HCT116 (cell line): Measurements from ENCODE around the gene KRT2. TPM values are rescaled to one million over a fixed set of nuclear protein-coding genes. Genes with fewer than 3 reads are reported as not detected.

ENCODE experiments used
- ATAC-seq: fragments of 200-7000 bp; cut with Tn5 transposase; 2 replicates; pipeline ENCODE4 v1.9.1; 2020; ENCODE audit warnings: mild to moderate bottlenecking, moderate library complexity
- BruUV-seq: library from RNA; stranded (reverse); fragments of 400-500 nt; replicated peaks from 2 replicates; lab custom pipeline; 2021; lab: Mats Ljungman, UMichigan
- CTCF ChIA-PET: fragments of 300-600 bp; sonication (Branson Sonifier 250); formaldehyde crosslinking; loops from one replicate; lab custom pipeline; 2021; ENCODE audit warnings: antibody characterized with exemption; lab: Charles Lee
- POLR2A ChIA-PET: fragments of 300-600, 350-600 bp; sonication (Branson Sonifier 250); formaldehyde crosslinking; loops from one replicate; lab custom pipeline; 2021; ENCODE audit warnings: antibody characterized with exemption; lab: Charles Lee
- RAD21 ChIA-PET, 2 experiments: fragments of 300-600 bp; sonication (Branson Sonifier 250); formaldehyde crosslinking; loops; one replicate each; lab custom pipeline; 2023; ENCODE audit warnings: low total read pairs in 2 of 2; ENCODE audit not compliant: uncharacterized antibody in 2 of 2, unreplicated experiment in 2 of 2, low non-redundant PET in 1 of 2; lab: Charles Lee
- DNase-seq: peaks from one replicate; pipeline ENCODE4 v3.0.0-alpha.2; 2010; ENCODE audit warnings: low read depth, low spot score
- H2AFZ ChIP-seq: fragments of 200-600 bp; shearing (Covaris generic), sonication (generic); 2 replicates; pipeline ENCODE4 v1.6.1; 2017; ENCODE audit warnings: low read depth, mixed run types, mixed read lengths, antibody characterized with exemption, low read length; ENCODE audit not compliant: poor library complexity, severe bottlenecking
- H3K27ac ChIP-seq: 2 replicates; pipeline ENCODE4 v1.5.1; 2012; ENCODE audit warnings: low read depth, low read length
- H3K27me3 ChIP-seq: fragments of 200-600 bp; sonication (generic); 2 replicates; pipeline ENCODE4 v1.6.1; 2016; ENCODE audit warnings: mixed run types, low read length, mixed read lengths; ENCODE audit not compliant: insufficient read depth
- H3K36me3 ChIP-seq, 2 experiments: fragments of 200-500 bp in 1 of 2; fragments of 200-600 bp in 1 of 2; sonication (Bioruptor generic) in 1 of 2; sonication (generic) in 1 of 2; 2 replicates each; pipeline versions ENCODE4 v1.5.1 to v1.6.1; 2014 to 2016; ENCODE audit warnings: low read length in 2 of 2, inconsistent platforms in 1 of 2, mixed read lengths in 1 of 2, mixed run types in 1 of 2; ENCODE audit not compliant: insufficient read depth in 2 of 2, control insufficient read depth in 1 of 2
- H3K4me1 ChIP-seq, 2 experiments: fragments of 200-600 bp in 1 of 2; sonication (generic) in 1 of 2; 2 replicates each; pipeline versions ENCODE4 v1.5.1 to v1.6.1; 2012 to 2017; ENCODE audit warnings: low read length in 2 of 2, inconsistent platforms in 1 of 2, mild to moderate bottlenecking in 1 of 2, mixed read lengths in 1 of 2, mixed run types in 1 of 2, moderate library complexity in 1 of 2; ENCODE audit not compliant: insufficient read depth in 2 of 2, control insufficient read depth in 1 of 2
- H3K4me2 ChIP-seq: fragments of 200-600 bp; sonication (generic); 2 replicates; pipeline ENCODE4 v1.6.1; 2017; ENCODE audit warnings: mixed run types, low read length, mixed read lengths
- H3K4me3 ChIP-seq, 2 experiments: fragments of 200-600 bp in 1 of 2; sonication (generic) in 1 of 2; replicated peaks in 1 of 2; 2 replicates each; pipeline ENCODE4 v1.5.1; 2011 to 2016; ENCODE audit warnings: low read length in 2 of 2, control low read depth in 1 of 2, low read depth in 1 of 2, mild to moderate bottlenecking in 1 of 2, mixed read lengths in 1 of 2, mixed run types in 1 of 2
- H3K79me2 ChIP-seq: fragments of 200-600 bp; sonication (generic); 2 replicates; pipeline ENCODE4 v1.6.1; 2017; ENCODE audit warnings: mild to moderate bottlenecking, mixed run types, low read length, moderate library complexity, mixed read lengths; ENCODE audit not compliant: insufficient read depth
- H3K9ac ChIP-seq: fragments of 200-600 bp; sonication (generic); 2 replicates; pipeline ENCODE4 v1.6.1; 2016; ENCODE audit warnings: low read length, mixed read lengths
- H3K9me2 ChIP-seq: fragments of 200-600 bp; sonication (generic), shearing (Covaris generic); 2 replicates; pipeline ENCODE4 v1.6.1; 2017; ENCODE audit warnings: mixed run types, mild to moderate bottlenecking, moderate library complexity; ENCODE audit not compliant: insufficient read depth
- H3K9me3 ChIP-seq, 2 experiments: fragments of 200-500 bp in 1 of 2; fragments of 200-600 bp in 1 of 2; sonication (Bioruptor generic) in 1 of 2; sonication (generic) in 1 of 2; 2 replicates each; pipeline ENCODE4 v1.6.1; 2014 to 2017; ENCODE audit warnings: low read length in 2 of 2, mixed read lengths in 2 of 2, inconsistent platforms in 1 of 2, low read depth in 1 of 2, mild to moderate bottlenecking in 1 of 2, mixed run types in 1 of 2, moderate library complexity in 1 of 2; ENCODE audit not compliant: control insufficient read depth in 1 of 2, insufficient read depth in 1 of 2
- H4K20me1 ChIP-seq: fragments of 200-600 bp; sonication (generic), shearing (Covaris generic); 2 replicates; pipeline ENCODE4 v1.6.1; 2017; ENCODE audit warnings: mixed run types, mild to moderate bottlenecking, moderate library complexity; ENCODE audit not compliant: insufficient read depth
- CBX3 ChIP-seq: IDR thresholded peaks from 2 replicates; pipeline ENCODE4 v1.6.1; 2012; ENCODE audit warnings: low read depth
- CEBPB ChIP-seq: IDR thresholded peaks from 2 replicates; pipeline ENCODE4 v1.6.1; 2012; ENCODE audit warnings: low read depth
- CTCF ChIP-seq, 3 experiments: fragments of 200-600 bp in 1 of 3; sonication (generic) in 1 of 3; IDR thresholded peaks in 2 of 3; conservative IDR thresholded peaks in 1 of 3; 2 replicates each; pipeline ENCODE4 v1.5.1; 2012 to 2017; ENCODE audit warnings: low read depth in 2 of 3, low read length in 2 of 3, antibody characterized with exemption in 1 of 3, borderline replicate concordance in 1 of 3, control low read depth in 1 of 3, mild to moderate bottlenecking in 1 of 3, mixed read lengths in 1 of 3, mixed run types in 1 of 3, moderate library complexity in 1 of 3; ENCODE audit not compliant: insufficient read depth in 1 of 3
- EGR1 ChIP-seq: IDR thresholded peaks from 2 replicates; pipeline ENCODE4 v1.6.1; 2012; ENCODE audit warnings: low read depth
- EZH2 ChIP-seq: fragments of 200-600 bp; sonication (generic); IDR thresholded peaks from 2 replicates; pipeline ENCODE4 v1.6.1; 2017; ENCODE audit warnings: antibody characterized with exemption, mixed run types
- FOSL1 ChIP-seq: IDR thresholded peaks from 2 replicates; pipeline ENCODE4 v1.6.1; 2012; ENCODE audit warnings: low read depth
- POLR2A ChIP-seq: IDR thresholded peaks from 2 replicates; pipeline ENCODE4 v1.7.0; 2011; ENCODE audit warnings: borderline replicate concordance; ENCODE audit not compliant: insufficient read depth, insufficient read length; ENCODE audit errors: extremely low read depth
- RAD21 ChIP-seq: IDR thresholded peaks from 2 replicates; pipeline ENCODE4 v1.6.1; 2012; ENCODE audit warnings: low read depth, mild to moderate bottlenecking
- REST ChIP-seq: IDR thresholded peaks from 2 replicates; pipeline ENCODE4 v1.6.1; 2012; ENCODE audit warnings: low read depth
- SIN3A ChIP-seq: IDR thresholded peaks from 2 replicates; pipeline ENCODE4 v1.6.1; 2012; ENCODE audit warnings: low read depth
- ZFX ChIP-seq: fragments of 450-650 bp; IDR thresholded peaks from 2 replicates; pipeline ENCODE4 v1.6.1; 2017
- ZNF274 ChIP-seq: fragments of 200-500 bp; sonication (Bioruptor generic); IDR thresholded peaks from 2 replicates; pipeline ENCODE4 v1.6.1; 2014; ENCODE audit warnings: mild to moderate bottlenecking, low read depth, low read length, inconsistent platforms
- intact Hi-C: fragments of 100-400 bp; cut with micrococcal nuclease; formaldehyde crosslinking; loops from 2 replicates; pipeline ENCODE4 v1.10.0; 2022
- total RNA-seq: library from RNA; stranded (reverse); gene quantifications from one replicate; pipeline ENCODE4 v1.2.1, GENCODE V29; 2021; ENCODE audit not compliant: unreplicated experiment

KRT2 gene
- total RNA-seq, 1 experiment from 2014 or later = not detected

- no peak for TF ChIP-seq POLR2A
These were observed 43.0 kb downstream of the KRT2 start (continued) for GRCh38 chr12:52608826-52609630.

GRCh38 chr12:52608161-52608560 is 43.9 kb downstream of the KRT2 start:
- Histone ChIP-seq H3K79me2 (no peaks in the 10 kb centered on the region), H4K20me1 (no peaks in the 10 kb centered on the region), H3K27me3 (no peaks in the 10 kb centered on the region), H3K9ac (no peak overlapping the region), H2AFZ (no peak overlapping the region), H3K9me2 (no peaks in the 10 kb centered on the region), H3K36me3 (no peaks in the 10 kb centered on the region), H3K4me3 (no peak overlapping the region), H3K4me1 (peaks cover 0 to 15% of the 10 kb centered on the region in 2 experiments; a peak in 3 of 4 replicates)
- ChIA-PET CTCF (no interaction called here), RAD21 (no interaction called here), POLR2A (no interaction called here)
- no TSS peak for BruUV-seq
- intact Hi-C loops = no loop called here
- DNase-seq = no peak
- no peak for ATAC-seq
- TF ChIP-seq EGR1 (no peak), ZFX (no peak), SIN3A (no peak), EZH2 (no peak), RAD21 (no peak), CTCF (IDR thresholded peaks at IDR 0.05 in 2 of 3, conservative IDR thresholded peaks at IDR 0.05 in 1 of 3; ENCODE audit: borderline replicate concordance in 1 of 3, insufficient read depth in 1 of 3, low read depth in 2 of 3, low read length in 2 of 3) (no peak), CBX3 (no peak), ZNF274 (no peak), REST (no peak), FOSL1 (no peak), CEBPB (no peak)
- TF ChIP-seq, all 23 proteins: peak for 0
- H3K9me3 ChIP-seq = no peaks in the 10 kb centered on the region
- no peak overlapping the region for H3K27ac ChIP-seq
- H3K4me2 ChIP-seq = no peak overlapping the region
